H1 (cell line): ENCODE results near the gene PRRG2.

Source experiments
- CREB1 ChIP-seq: IDR thresholded peaks from 2 replicates; pipeline ENCODE4 v1.6.1; 2012; ENCODE audit warnings: inconsistent platforms
- CTCF ChIP-seq, 3 experiments: IDR thresholded peaks; 1 replicate in 2 of 3; 2 replicates in 1 of 3; pipeline versions ENCODE4 v1.5.1 to v1.6.1; 2011; ENCODE audit warnings: low read length in 3 of 3, mild to moderate bottlenecking in 3 of 3, inconsistent platforms in 2 of 3, low read depth in 1 of 3, moderate library complexity in 1 of 3; ENCODE audit not compliant: insufficient read depth in 1 of 3; ENCODE audit errors: control extremely low read depth in 1 of 3
- EGR1 ChIP-seq: IDR thresholded peaks from 2 replicates; pipeline ENCODE4 v1.6.1; 2011; ENCODE audit warnings: low read depth, low read length, borderline replicate concordance
- JUN ChIP-seq: IDR thresholded peaks from 2 replicates; pipeline ENCODE4 v1.6.1; 2011; ENCODE audit warnings: low read depth, mild to moderate bottlenecking, improper control_type of control experiment, low read length
- PHF8 ChIP-seq: fragments of 200-600 bp; sonication (generic); conservative IDR thresholded peaks from 2 replicates; pipeline ENCODE4 v1.7.1; 2012; ENCODE audit warnings: low read depth, mild to moderate bottlenecking, inconsistent platforms, low read length, moderate library complexity
- POLR2A ChIP-seq, 2 experiments: IDR thresholded peaks; 1 replicate in 1 of 2; 2 replicates in 1 of 2; pipeline ENCODE4 v1.6.1; 2011; ENCODE audit warnings: low read depth in 2 of 2, low read length in 2 of 2, mild to moderate bottlenecking in 2 of 2; ENCODE audit errors: control extremely low read depth in 1 of 2
- SRF ChIP-seq: IDR thresholded peaks from 2 replicates; pipeline ENCODE4 v1.6.1; 2011; ENCODE audit warnings: mild to moderate bottlenecking, low read depth, low read length, moderate library complexity
- TEAD4 ChIP-seq: IDR thresholded peaks from 2 replicates; pipeline ENCODE4 v1.6.1; 2012; ENCODE audit warnings: low read depth, low read length, inconsistent platforms, mixed read lengths
- YY1 ChIP-seq: IDR thresholded peaks from 2 replicates; pipeline ENCODE4 v1.6.1; 2011; ENCODE audit warnings: low read depth, mild to moderate bottlenecking, low read length

GRCh38 chr19:49605605-49606004 lies 24.5 kb downstream of the PRRG2 start:
- TF ChIP-seq YY1 (no peak), POLR2A (IDR thresholded peaks at IDR 0.05; ENCODE audit: control extremely low read depth in 1 of 2, low read depth in 2 of 2, low read length in 2 of 2) (no peak), CTCF (IDR thresholded peaks at IDR 0.05; ENCODE audit: control extremely low read depth in 1 of 3, insufficient read depth in 1 of 3, low read depth in 1 of 3, low read length in 3 of 3) (no peak), TEAD4 (no peak), SRF (no peak), CREB1 (no peak), JUN (no peak), EGR1 (no peak), PHF8 (no peak)
